NCI-H2107 (cell line): ENCODE results near the gene SGCA.

Experiments used
- DNase-seq: peaks from one replicate; lab custom pipeline; 2025; lab: John Stamatoyannopoulos, UW

SGCA gene

DNA sequence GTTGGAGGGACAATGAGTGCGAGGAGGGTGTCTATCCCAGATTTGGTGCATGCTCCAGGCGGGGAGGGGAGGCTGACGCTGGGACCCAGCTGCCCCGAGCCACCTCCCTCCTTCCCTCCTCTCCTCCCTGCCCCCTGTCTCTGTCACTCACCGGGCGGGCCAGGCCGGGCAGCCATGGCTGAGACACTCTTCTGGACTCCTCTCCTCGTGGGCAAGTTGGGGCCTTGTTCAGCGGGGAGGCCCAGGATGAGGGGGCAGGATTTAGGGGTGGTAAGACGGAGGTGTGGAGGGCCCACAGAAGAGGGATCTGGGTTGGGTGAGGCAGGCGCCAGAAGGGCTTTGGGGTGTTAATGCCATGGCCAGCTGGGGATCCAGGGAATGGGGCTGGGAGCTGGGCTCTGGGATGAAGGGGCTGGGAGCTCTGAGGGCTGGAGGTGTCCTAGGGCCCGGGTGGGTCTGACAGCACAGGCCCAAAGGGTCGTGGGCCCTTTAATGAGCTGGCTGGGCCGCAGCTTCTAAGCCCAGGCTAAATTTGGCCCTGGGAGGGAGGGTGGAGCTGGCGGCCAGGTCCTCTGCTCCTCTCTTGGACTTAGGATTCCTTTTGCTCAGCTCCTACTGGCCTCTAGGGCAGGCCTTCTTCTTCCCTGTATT, at the start of gene SGCA:
TSS of gene SGCA (plus strand) at position 139 of the 651 bp plus-strand sequence. CDS start at position 175, 36 bp downstream.
- no peak for DNase-seq

DNA sequence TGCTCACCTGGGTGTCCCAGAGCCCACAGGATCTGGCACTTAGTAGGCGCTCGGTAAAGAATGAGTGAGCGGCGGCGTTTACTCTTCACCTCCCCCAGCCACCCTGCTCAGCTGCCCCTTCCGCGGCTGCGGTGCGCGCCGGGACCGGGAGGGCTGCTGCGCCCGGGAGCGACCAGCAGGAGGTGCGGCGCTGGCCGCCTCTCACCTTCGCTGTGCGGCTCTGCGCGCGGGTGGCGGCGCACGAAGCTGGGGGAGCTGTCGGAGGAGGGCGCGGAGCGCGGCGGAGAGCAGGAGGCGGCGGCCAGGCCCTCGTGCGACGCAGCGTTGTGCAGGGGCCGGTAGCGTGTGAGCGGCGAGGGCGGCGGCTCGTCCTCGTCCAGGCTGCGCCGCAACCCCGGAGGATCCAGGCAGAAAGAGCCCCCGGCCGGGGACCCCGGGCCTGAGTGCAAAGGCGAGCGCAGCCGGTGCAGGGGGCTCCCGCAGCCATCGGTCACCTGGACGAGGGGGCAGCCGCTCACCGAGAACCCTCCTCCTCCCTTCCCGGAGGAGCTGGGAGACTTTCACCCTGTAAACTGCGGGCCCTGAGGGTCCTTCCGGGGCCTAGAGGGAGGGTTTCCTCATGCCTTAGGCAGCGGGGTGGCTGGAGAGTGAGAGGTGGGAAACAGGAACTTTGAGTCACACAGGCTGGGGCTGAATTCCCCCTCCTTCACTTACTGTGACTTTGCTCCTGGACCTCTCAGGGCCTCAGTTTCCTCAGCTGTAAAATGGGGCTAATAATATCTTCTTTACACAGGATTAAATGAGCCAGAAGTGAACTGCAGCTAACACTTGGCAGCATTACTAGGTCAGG, 48.4 kb upstream of the SGCA start:
- DNase-seq, result peak; percentile 57

DNA sequence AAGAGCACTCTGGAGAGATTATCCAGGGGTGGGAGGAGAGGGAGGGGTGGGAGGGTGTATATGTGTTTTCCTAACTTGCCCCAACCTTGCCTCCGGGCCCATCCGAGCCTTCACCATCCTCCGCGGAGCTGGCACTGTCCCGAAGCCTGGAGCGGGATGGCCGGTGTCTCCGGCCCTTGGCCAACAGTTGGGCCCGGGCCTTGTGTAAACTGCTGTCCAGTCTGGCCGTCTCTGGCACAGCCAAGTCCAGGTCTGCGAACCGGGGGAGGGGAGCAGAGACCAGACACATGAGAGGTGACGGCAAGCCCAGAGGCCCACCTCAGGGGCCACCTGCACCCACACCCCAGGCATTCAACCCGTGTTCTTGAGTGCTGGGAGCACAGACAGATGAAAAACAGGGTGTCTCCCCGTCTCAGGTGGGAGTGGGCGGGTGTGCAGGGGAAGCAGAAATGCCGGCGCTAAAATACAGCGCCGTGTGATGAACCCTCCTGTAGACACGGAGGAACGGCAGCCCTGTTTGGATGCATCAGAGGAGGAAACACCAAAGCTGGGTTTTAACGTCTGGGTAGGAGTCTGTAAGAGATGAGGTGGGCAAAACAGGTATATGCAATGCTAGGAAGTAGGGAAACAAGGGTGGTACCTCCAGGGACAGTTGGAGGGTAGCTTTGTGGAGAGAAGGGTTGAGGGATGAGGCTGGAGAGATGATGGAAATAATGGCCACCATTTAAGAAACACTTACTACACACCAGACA, 47.6 kb upstream of the SGCA start:
- DNase-seq, result no peak

DNA sequence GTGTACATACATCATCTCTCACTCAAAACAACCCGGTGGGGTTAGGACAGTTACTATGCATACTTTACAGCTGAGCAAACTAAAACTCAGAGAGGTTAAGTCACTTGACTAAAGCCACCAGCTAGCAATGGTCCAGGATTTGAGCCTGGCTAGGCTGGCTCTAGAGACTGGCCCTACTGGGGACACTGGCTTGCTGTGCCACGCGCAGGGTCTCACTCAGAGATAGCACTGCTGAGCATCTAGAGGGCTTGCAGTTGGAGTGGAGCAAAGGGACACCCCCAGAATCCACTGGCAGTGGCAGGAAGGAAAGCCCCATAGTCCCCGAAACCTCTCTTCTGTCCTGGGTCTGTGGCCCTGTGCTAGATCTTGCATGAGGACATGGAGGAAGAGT, 47.0 kb upstream of the SGCA start:
- DNase-seq, result no peak

DNA sequence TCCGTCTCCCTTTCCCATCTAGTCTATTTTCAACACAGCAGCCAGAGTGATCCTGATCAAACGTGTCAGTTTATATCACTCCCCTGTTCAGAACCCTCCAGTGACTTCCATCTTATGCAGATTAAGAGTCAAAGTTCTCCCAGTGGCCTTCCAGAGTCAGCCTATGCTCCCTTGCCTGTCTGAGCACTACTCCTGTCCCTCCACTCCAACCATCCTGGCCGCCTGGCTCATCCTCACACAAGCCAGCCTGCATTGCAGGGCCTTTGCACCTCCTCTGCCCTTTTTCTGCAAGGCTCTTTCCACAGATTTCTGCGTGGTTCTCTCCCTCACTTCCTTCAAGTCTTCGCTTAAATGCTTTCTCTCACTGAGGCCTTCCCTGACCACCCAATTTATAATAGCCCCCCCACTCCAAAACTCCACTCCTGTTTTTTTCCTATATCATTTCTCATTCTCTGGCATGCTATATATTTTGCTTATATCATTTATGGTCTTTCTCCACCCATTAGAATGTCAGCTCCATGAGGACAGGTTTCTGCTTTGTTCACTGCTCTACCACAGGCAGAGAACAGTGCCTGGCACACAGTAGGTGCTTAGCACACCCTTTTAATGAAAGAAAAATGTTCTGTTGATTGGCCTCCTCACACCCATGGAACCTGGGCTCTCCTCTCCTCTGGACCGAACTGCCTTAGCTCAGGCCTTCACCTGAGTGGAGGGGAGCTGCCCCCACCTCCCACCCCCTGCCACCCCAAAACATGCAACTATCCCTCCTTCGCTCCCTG, 45.1 kb upstream of the SGCA start:
- DNase-seq, result no peak

DNA sequence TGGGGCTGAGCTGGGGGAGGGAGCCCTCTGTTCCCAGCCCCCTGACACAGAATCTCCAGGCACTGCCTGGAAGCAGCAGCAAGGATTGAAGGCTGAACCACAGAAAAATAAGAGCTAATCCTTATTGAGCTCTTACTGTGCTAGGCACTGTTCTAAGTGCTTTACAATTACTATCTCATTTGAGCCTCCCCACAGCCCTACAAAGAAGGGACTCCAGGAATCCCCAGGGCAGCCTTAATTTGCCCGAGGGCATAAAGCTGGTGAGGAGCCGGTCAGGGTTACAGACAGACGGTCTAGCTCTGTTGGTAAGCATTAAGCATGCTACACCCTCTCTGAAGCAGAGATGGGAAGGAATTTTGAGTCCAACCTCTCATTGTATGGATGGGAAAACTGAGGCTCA, 42.9 kb upstream of the SGCA start:
- DNase-seq, result no peak

DNA sequence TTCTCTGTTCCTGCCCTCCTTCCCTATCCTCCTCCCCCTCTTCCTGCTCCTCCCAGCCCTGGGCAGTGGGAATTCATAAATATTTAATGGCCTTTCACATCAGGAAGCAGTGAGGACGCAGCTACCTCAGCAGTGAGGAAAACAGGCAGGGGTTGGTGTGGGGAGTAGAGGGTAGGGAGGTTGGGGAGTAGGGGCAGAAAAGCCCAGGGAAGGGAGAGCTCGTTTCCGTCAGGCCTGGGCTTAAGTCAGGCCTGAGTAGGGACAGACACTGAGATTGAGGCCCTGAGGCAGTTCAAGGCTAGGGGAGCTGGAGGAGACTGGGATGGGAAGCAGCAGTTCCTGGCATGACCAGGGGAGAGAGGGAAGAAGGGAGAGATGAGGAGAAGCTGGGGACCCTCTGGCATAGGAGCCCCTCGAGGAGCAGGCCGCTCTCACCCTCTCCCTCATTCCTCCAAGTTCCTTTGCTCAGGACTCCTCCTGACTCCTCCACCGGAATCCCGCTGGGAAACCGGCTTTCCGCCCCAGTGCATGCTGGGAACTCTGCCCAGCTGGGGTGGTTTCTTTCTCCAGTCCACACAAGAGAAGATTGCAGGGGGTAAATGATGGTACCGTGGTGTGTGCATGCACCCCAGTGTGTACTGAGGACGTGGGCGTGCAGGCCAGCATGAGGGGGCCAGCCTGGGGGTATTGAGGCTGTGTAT, 42.0 kb upstream of the SGCA start:
- no peak for DNase-seq

DNA sequence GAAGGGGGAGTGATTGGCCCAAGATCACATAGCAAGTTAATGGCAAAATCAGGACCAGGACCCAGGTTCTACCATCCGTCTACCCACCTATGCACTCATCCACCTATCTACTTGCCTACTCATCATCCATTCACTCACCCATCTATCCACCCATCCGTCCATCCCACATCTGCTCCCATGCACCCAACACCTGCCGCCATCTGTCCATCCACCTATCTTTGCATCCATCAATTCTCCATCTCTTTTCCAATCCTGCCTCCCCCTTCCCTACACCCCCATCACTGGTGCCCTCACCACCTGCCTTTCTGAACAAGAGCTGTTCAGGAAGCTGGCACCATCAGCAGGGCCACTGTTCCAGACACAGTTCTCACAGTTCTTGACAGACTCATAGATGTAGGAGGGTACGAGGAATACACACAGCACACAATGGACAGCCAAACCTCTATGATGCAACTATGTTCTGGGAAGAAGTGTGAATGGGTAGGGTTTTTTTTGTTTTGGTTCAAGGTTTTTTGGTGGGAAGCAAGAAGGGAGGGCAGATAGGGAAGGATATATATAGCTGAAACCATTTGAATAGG, 40.3 kb upstream of the SGCA start:
- DNase-seq, result no peak

DNA sequence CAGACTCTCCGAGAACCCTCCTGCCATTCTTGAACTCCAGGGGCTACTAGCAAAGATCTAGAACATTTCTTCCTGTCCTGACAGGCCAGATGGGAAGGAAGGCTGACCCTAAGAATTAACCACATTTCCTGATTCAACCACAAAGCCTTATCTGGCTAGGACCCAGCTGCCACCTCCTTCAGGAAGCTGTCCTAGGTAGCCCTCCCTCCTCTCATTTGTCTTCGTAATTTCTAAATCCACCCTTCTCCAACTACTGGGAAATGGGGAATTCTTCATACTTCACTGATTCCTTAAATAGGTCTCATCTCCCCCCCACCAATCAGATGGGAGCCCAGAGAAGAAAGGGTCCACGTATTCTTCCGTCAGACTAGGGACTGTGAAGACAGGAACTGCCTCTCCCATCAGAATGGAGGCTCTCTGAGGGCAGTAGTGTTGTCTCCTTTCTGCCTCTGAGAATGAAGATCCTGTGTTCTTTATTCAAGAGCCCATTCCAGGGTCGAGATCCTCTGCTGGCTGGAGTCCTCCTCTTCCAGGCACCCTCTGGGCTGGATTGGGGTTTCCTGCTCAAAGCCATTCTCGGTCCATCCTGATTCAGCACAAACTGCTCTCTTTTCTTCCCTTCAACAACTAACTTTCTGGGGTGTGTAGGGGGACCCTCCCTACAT, 38.0 kb upstream of the SGCA start:
- DNase-seq, result no peak

DNA sequence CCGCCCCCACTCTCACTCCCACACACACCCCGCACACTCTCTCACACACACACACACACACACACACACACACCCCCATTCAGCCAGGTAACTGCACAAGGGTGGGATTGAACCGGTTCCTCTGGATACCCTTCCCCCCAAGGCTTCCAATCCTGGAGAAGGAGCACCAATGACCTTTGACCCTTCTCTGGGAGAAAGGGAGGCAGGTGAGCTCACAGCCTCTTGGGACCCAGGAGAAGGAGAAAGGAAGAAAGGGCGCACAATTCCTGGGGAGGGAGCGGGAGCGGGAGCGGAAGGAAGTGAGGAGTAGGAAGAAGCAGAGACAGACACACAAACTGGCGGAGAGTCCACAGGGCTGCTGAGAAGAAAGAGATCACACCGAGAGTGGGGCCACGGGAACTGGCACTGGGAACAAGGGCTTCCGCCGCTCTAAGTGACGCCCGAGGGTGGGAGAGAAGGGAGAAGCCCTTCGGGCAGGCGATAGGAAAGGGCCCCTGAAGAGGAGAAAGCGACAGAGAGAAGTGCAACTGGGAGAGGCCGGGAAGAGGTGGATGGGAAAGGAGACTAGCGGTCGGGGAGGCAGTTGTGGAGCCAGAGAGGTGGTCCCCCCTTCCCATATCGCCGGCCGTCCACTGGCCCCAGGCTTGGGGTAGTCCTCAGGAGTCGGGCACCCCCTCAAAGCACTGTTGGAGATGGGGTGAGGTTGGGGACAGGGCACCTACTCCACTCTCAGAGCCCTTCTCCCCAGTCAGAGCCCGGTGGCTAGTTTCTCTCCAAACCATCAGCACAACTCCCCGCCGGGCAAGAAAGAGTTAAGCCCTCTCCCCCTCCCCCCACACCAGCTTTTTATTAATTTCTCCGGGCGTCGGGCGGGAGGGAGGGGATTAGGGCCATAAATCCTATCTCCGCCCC, 37.1 kb upstream of the SGCA start:
- DNase-seq, result no peak

DNA sequence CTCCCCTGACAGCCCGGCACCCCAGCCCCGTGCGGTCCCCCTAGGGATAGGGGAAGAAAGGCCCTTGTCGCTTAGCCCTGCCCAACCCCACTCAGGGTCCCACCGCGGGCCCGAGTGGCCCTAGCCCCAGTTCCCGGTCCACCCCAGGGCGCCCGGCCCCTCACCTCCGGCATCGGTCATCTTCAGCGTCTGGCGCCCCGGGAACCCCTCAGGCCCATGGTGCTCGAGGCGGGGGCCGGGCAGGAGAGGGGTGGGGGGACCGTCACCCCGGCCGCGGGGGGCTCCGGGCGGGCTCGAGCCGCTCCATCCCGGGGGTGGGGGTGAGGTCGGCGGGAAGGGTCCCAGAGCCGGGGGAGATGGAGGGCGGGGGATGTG, 36.5 kb upstream of the SGCA start:
- no peak for DNase-seq

DNA sequence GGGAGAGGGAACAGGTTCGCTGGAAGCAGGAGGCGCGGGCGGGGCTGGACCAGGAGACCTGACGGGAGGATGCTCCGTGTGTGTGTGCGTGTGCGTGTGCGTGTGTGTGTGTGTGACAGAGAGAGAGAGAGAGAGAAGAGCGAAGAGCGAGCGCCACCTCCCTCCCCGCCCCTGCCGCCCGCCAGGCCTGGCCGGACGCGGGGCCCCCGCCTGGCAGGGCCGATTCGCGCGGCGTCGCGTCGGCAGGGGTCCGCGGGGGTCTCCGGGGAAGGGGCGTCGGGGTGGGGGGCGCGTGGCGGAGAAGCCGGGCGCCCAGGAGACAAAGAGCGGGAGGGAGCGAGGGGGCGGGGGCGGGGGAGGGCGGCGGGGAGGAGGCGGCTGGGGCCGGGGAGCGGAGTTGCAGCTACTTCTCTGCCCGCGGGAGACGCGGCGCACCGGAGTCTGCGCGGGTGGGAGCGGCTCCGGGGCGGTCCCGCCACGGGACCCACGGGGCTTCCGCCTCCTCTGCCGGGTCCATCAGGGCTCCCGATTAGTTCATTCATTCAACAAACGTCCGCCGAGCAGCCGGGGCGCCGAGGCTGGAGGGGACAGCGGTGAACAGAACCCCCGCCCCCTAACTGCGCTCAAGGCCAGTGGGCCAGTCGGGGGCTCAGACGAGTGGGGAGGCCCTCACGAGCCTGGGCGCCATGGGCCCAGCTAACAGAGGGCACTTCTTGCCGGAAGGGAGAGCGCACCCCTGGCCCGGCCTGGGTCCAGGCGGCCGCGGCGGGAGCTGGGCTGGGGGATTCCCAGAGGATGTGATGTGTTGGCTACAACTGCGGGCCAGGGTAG, 35.9 kb upstream of the SGCA start, which contains the start of gene SAMD14:
TSS of gene SAMD14 (minus strand) at position 433 of the 831 bp plus-strand sequence. CDS start 5,201 bp downstream, outside the sequence.
- DNase-seq, result no peak

DNA sequence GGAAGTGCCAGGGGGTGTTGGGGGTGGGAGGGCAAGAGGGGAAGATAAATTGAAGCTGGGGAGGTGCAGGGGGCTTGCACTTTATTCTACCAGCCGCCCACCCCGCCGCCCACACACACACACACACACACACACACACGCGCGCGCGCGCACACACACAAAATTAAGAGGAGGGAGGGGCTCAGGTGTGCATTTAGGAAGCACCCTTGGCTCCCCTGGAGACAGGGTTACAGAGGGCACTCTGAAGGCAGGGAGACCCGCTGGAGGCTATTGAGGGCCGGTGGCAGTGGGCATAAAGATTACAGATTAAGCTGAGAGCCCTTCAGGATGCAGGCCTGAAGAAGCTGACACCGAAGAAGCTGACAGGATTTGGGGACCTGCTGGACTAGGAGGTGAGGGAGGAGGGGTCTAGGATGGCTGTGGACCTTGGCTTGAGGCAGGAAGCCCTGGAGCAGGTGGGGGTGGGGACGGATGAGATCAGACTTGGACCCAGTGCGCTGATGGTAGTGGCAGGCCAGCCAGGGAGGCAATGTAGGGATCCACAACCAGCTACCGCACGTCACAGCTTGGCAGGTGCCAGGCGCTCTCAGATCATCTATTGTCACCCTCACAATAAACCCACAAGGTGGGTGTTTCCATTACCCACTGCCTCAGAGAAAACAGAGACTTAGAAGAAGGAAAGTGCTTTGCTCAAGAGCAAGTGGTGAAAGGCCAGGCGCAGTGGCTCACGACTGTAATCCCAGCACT, 35.1 kb upstream of the SGCA start:
- DNase-seq, result no peak

DNA sequence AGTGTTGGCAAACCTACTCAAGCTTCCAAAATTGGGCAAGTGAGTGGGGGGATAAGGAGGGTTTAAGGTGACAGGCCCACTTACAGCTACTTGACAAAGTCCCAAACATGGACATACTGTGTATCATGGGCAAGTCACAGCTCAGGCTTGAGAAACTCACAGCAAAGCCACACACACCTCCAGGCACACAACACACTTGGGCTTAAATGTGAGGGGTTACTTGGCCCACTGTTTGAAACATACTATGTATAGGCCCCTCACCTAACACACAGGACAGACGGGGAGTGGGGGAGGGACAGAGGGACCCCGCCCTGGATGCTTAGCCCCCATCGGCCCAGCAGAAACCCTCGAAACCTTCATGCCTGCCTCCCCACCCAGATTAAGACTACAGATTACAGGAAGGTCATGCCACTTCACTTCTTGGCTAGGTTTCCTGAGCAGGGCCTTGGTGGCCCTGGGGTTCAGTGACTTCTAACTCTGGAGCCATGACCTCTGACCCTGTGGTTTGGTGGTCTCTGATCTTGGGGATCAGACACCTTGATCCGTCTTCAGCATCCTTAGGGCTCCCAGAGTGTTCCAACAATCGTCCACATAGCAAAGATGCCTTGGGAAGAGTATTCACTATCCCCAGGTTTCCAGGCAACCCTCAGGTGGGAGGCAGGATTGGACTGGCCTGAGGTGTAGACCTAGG, 33.6 kb upstream of the SGCA start:
- no peak for DNase-seq

DNA sequence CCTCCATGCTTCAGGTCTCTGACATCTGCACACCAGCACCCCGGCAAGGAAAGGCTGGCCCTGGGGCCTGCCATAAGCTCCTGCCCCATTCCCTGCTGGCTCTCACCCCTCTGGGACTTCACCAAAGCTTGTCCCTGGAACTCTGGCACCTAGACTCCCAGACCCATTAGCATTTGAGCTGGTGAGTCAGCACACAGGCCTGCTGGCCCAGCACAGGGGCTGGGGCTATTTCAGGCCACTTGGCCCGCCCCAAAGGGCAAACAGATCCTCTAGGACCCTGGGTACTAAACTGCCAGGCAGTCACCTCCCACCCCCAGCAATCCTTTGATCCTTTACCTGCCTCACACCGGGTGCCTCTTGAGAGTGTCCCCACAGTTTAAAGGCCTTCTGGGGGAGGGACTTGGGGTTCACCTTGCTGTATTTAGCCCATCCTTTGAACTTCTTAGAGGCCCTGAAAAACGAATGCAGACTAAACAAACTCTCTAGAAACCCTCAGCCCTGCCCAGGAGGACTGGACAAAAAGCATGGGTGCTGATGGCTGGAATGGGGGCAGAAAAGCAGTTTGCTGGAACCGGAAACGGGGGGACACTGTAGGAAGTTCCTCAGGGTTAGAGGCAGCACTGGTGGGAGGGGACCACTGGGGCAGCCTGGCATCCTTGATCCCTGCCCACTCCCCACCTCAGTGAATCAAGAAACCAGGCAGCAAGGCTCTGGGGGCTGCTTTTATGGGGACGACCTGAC, 32.6 kb upstream of the SGCA start:
- DNase-seq, result no peak

DNA sequence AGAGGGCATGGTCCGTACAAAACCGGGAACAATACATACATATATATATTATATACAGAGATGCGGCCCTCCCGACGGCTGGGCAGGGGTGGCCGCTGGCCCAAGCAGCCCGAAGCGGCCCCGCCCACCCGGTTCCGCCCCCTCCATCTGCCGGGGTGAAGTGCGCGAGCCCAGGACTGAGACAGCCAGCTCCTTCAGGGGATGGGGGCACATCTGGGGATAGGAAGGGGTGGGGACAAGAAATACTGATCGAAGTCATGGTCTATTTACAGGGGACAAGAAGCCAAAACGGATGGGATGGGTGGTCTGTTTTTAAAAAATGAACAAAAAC, 32.1 kb upstream of the SGCA start:
- no peak for DNase-seq
